ENCODE results near the gene PSG6. TPM values are rescaled to one million over a fixed set of nuclear protein-coding genes. Genes with fewer than 3 reads are reported as not detected.
"Not testable (repeated sequence)": the region's sequence is repeated elsewhere in the genome, so short reads cannot be mapped to it uniquely, and the experiment has no call there.

The PSG6 gene
- total RNA-seq, 2 donors from 2014 or later: not detected

DNA sequence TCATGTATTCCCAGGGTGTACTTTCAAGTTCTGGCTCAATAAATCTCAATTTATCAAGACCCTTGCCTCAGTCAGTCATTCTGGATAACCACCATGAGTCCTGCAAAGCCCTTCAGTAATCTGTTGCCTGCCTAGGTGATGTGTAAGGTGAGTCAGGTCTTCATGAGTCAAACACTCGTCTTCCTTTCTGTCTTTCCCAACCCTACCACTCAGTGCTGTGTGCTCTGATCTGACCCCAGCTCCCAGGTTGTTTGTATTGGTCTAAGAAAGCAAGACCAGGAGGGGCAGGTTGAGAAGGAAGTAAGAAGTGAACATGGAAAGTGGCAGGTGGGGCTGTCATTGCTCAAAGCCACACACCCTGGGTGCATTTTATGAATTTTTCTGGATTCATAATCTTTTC lies 20.0 kb downstream of the PSG6 start:
- not testable (repeated sequence) for H3K4me3 Mint-ChIP-seq; DNase-seq; H3K4me1 Mint-ChIP-seq; ATAC-seq; H3K36me3 Mint-ChIP-seq (ENCODE audit: low read depth); H3K27ac Mint-ChIP-seq; H3K9me3 ChIP-seq (ENCODE audit: control insufficient read depth, low read length, poor library complexity, severe bottlenecking)
- peaks cover 48% of the 10 kb centered on the region for H3K27me3 Mint-ChIP-seq

DNA sequence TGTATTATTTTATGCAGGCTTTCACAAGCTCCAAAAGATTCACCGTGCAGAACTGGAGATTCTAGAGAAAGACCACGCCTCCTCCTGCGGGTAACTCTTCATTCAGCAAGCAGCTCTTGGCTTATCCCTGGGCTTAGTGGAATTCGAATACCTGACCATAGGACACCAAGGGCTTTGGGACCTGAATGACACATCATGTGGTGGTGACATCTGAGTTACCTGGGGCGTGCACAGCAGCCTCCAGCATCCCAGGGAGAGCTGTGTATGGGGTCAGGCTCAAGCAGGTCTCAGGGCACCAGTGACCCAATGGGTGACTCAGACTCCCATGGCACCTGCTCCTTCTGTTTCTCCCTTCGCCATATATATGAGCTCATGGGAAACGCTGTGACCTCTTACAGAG lies 27.2 kb downstream of the PSG6 start:
- not testable (repeated sequence) for H3K36me3 Mint-ChIP-seq (ENCODE audit: low read depth); H3K4me1 Mint-ChIP-seq; DNase-seq; ATAC-seq; H3K27ac Mint-ChIP-seq; H3K9me3 ChIP-seq (ENCODE audit: control insufficient read depth, low read length, poor library complexity, severe bottlenecking); H3K4me3 Mint-ChIP-seq
- peaks cover 30% of the 10 kb centered on the region for H3K27me3 Mint-ChIP-seq

GRCh38 chr19:42887876-42888445 lies 29.7 kb downstream of the PSG6 start:
- H3K36me3 Mint-ChIP-seq (ENCODE audit: low read depth); H3K9me3 ChIP-seq (ENCODE audit: control insufficient read depth, low read length, poor library complexity, severe bottlenecking); ATAC-seq; H3K27ac Mint-ChIP-seq; DNase-seq; H3K4me3 Mint-ChIP-seq; H3K4me1 Mint-ChIP-seq: not testable (repeated sequence)
- H3K27me3 Mint-ChIP-seq: peaks cover 55% of the 10 kb centered on the region

- H3K36me3 Mint-ChIP-seq (ENCODE audit: low read depth); H3K4me3 Mint-ChIP-seq; ATAC-seq; DNase-seq; H3K9me3 ChIP-seq (ENCODE audit: control insufficient read depth, low read length, poor library complexity, severe bottlenecking); H3K4me1 Mint-ChIP-seq; H3K27ac Mint-ChIP-seq: not testable (repeated sequence)
- peaks cover 75% of the 10 kb centered on the region for H3K27me3 Mint-ChIP-seq
These were observed 35.0 kb downstream of the PSG6 start for GRCh38 chr19:42882730-42883129.

DNA sequence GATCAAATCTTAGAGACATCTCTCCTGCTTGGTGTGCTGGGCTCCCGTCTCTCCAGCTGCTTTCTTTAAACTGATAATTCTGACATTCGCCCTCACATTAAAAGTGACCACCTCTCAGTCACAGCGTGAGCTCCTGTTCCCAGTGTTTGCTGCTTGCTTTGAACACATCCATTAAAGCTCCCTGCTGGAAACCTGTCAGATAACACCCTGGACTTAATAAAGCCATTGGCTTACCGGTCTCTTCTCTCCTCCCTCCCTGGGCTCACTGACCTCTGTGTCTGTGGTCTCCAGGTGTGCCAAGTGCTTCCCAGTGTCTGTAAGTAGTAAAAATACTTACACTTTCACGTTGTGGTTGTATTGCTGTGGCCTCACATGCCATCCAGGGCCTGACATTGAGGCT lies 35.7 kb downstream of the PSG6 start:
- not testable (repeated sequence) for H3K4me3 Mint-ChIP-seq; H3K4me1 Mint-ChIP-seq; H3K36me3 Mint-ChIP-seq (ENCODE audit: low read depth); H3K9me3 ChIP-seq (ENCODE audit: control insufficient read depth, low read length, poor library complexity, severe bottlenecking); H3K27ac Mint-ChIP-seq; ATAC-seq; DNase-seq
- peaks cover 70% of the 10 kb centered on the region for H3K27me3 Mint-ChIP-seq

DNA sequence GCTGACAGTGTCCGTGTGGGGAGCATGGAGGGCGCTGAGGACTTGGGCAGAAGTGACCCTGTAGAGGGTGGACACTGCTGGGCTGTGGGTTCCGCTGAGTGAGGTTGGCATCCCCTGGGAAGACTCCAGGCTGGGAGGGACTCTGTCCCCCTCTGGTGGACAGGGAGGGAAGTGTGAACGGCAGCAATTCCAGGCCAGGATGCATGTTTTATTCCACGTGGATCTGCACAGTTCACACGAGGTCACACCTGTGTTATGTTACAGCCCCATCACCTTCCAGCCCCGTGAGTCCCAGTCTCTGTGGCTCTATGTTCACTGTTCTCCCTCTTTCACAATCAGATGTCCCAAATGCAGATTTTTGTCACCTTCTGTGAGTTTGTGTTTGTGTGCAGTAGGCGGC lies 36.4 kb downstream of the PSG6 start:
- not testable (repeated sequence) for DNase-seq; H3K9me3 ChIP-seq (ENCODE audit: control insufficient read depth, low read length, poor library complexity, severe bottlenecking); ATAC-seq; H3K4me1 Mint-ChIP-seq; H3K27ac Mint-ChIP-seq; H3K4me3 Mint-ChIP-seq; H3K36me3 Mint-ChIP-seq (ENCODE audit: low read depth)
- peaks cover 62% of the 10 kb centered on the region for H3K27me3 Mint-ChIP-seq

GRCh38 chr19:42880621-42881020 lies 37.1 kb downstream of the PSG6 start:
- not testable (repeated sequence) for H3K4me1 Mint-ChIP-seq; H3K9me3 ChIP-seq (ENCODE audit: control insufficient read depth, low read length, poor library complexity, severe bottlenecking); H3K4me3 Mint-ChIP-seq; DNase-seq; ATAC-seq; H3K27ac Mint-ChIP-seq; H3K36me3 Mint-ChIP-seq (ENCODE audit: low read depth)
- H3K27me3 Mint-ChIP-seq: peaks cover 56% of the 10 kb centered on the region

GRCh38 chr19:42879613-42880012 lies 38.1 kb downstream of the PSG6 start, which contains the start of gene PSG1:
Gene PSG1, minus strand, starts transcription at chr19:42879713. Its CDS starts 132 bp downstream, at chr19:42879581.
- H3K27ac Mint-ChIP-seq: peak within 1 kb of the TSS; percentile 39
- H3K27me3 Mint-ChIP-seq: peaks cover 46% of the 10 kb centered on the region
- no peaks in the 10 kb centered on the region for H3K36me3 Mint-ChIP-seq (ENCODE audit: low read depth)
- H3K9me3 ChIP-seq (ENCODE audit: control insufficient read depth, low read length, poor library complexity, severe bottlenecking): no peaks in the 10 kb centered on the region
- no peaks in the 10 kb centered on the region for H3K4me1 Mint-ChIP-seq
- no peak within 1 kb of the TSS for H3K4me3 Mint-ChIP-seq
- DNase-seq (no peak), ATAC-seq (no peak)

- not testable (repeated sequence) for H3K27ac Mint-ChIP-seq, DNase-seq, H3K4me1 Mint-ChIP-seq
These were observed 41.1 kb downstream of the PSG6 start for GRCh38 chr19:42876596-42876995.

DNA sequence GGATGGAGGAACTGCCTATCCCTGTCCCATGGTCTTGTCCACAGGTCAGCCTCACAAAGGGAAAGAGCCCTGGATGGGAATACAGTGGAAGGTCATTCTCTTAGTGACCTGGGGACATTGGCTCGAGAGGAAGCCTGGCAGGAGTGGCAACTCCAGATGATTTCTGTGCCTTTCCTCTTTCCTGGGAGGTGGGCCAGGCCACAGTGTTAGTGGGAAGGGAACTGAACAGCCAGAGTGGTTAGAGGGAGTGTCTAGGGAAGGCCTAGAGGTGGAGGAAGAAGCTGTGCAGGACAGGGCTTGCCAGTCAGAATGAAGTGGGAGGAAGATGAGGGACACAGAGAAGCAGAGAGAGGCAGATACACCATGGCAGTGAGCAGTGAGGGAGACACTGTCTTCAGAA lies 41.8 kb downstream of the PSG6 start:
- H3K4me1 Mint-ChIP-seq; ATAC-seq; H3K9me3 ChIP-seq (ENCODE audit: control insufficient read depth, low read length, poor library complexity, severe bottlenecking); H3K36me3 Mint-ChIP-seq (ENCODE audit: low read depth); H3K4me3 Mint-ChIP-seq; DNase-seq; H3K27ac Mint-ChIP-seq: not testable (repeated sequence)
- peaks cover 45% of the 10 kb centered on the region for H3K27me3 Mint-ChIP-seq

More at GRCh38 chr19:42876596-42876995, 41.1 kb downstream of the PSG6 start:
- peaks cover 44% of the 10 kb centered on the region for H3K27me3 Mint-ChIP-seq
- not testable (repeated sequence) for ATAC-seq; H3K36me3 Mint-ChIP-seq (ENCODE audit: low read depth); H3K9me3 ChIP-seq (ENCODE audit: control insufficient read depth, low read length, poor library complexity, severe bottlenecking); H3K4me3 Mint-ChIP-seq

GRCh38 chr19:42874901-42875813 lies 42.5 kb downstream of the PSG6 start:
- not testable (repeated sequence) for H3K4me1 Mint-ChIP-seq; ATAC-seq; H3K4me3 Mint-ChIP-seq; DNase-seq; H3K27ac Mint-ChIP-seq; H3K36me3 Mint-ChIP-seq (ENCODE audit: low read depth); H3K9me3 ChIP-seq (ENCODE audit: control insufficient read depth, low read length, poor library complexity, severe bottlenecking)
- H3K27me3 Mint-ChIP-seq: peaks cover 43% of the 10 kb centered on the region

GRCh38 chr19:42874136-42874535 lies 43.6 kb downstream of the PSG6 start:
- H3K4me1 Mint-ChIP-seq; DNase-seq; H3K9me3 ChIP-seq (ENCODE audit: control insufficient read depth, low read length, poor library complexity, severe bottlenecking); ATAC-seq; H3K36me3 Mint-ChIP-seq (ENCODE audit: low read depth); H3K27ac Mint-ChIP-seq; H3K4me3 Mint-ChIP-seq: not testable (repeated sequence)
- peaks cover 45% of the 10 kb centered on the region for H3K27me3 Mint-ChIP-seq

DNA sequence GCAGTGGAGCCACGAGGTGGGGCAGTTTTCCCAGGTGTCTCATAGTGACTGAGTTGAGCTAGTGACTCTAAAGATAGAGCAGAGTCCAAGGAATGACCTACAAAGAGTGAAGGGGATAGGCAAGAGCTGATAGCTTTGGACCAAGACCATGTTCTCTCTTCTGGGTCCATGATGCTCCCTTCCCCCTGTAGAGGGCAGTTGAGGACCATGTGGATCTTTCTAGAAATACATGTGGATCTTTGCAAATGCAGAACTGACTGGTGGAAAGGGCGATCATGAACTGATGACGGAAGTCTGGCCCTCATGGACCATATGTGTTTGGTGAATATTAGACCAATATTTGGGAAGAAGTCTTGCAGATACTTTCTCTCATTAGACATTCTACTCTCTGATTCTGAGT lies 45.1 kb downstream of the PSG6 start:
- Mint-ChIP-seq H3K36me3 (ENCODE audit: low read depth) (no peaks in the 10 kb centered on the region), H3K4me1 (no peaks in the 10 kb centered on the region), H3K27me3 (peaks cover 49% of the 10 kb centered on the region), H3K4me3 (no peak overlapping the region), H3K27ac (no peak overlapping the region)
- DNase-seq (no peak), ATAC-seq (no peak)
- no peaks in the 10 kb centered on the region for H3K9me3 ChIP-seq (ENCODE audit: control insufficient read depth, low read length, poor library complexity, severe bottlenecking)

GRCh38 chr19:42857544-42857867 lies 60.2 kb downstream of the PSG6 start:
- no peaks in the 10 kb centered on the region for H3K36me3 Mint-ChIP-seq (ENCODE audit: low read depth)
- H3K27me3 Mint-ChIP-seq: peaks cover 23% of the 10 kb centered on the region
- no peaks in the 10 kb centered on the region for H3K9me3 ChIP-seq (ENCODE audit: control insufficient read depth, low read length, poor library complexity, severe bottlenecking)
- no peak overlapping the region for H3K4me3 Mint-ChIP-seq
- H3K4me1 Mint-ChIP-seq: peaks cover 2% of the 10 kb centered on the region
- H3K27ac Mint-ChIP-seq: no peak overlapping the region
- no peak for DNase-seq
- no peak for ATAC-seq
